ENCODE results near the gene KATNB1.

The KATNB1 gene

GRCh38 chr16:57730771-57731730, 4.5 kb upstream of the KATNB1 start:
- Histone ChIP-seq H3K27me3 (replicated peaks; ENCODE audit: insufficient read depth, low read length) (peaks cover 3% of the 10 kb centered on the region; the same call in 1 of the 2 replicates), H3K4me3 (ENCODE audit: low read length) (no peak overlapping the region), H3K36me3 (replicated peaks; ENCODE audit: insufficient read depth, low read length) (no peaks in the 10 kb centered on the region), H3K9ac (ENCODE audit: low read length) (no peak overlapping the region), H3K9me3 (replicated peaks; ENCODE audit: insufficient read depth, low read length) (no peaks in the 10 kb centered on the region), H4K20me1 (ENCODE audit: insufficient read depth, low read length) (no peaks in the 10 kb centered on the region), H3K9me2 (replicated peaks; ENCODE audit: insufficient read depth, low read length) (no peaks in the 10 kb centered on the region), H3K4me2 (ENCODE audit: low read depth, low read length) (no peak overlapping the region), H2AFZ (ENCODE audit: low read length) (no peak overlapping the region), H3K27ac (ENCODE audit: low read length) (no peak overlapping the region), H3F3A (ENCODE audit: insufficient read depth, low read length) (no peaks in the 10 kb centered on the region), H3K4me1 (ENCODE audit: low read length) (no peaks in the 10 kb centered on the region), H3K79me2 (ENCODE audit: low read length) (peaks cover 8% of the 10 kb centered on the region; the same call in 1 of the 2 replicates)
- DNase-seq: no peak
- TF ChIP-seq EZH2phosphoT487 (IDR thresholded peaks at IDR 0.05; ENCODE audit: low read length): no peak
- no peak for TF ChIP-seq CTCF (IDR thresholded peaks at IDR 0.05; ENCODE audit: low read length)
- TF ChIP-seq EZH2 (optimal IDR thresholded peaks at IDR 0.05; ENCODE audit: low read depth, low read length): no peak

GRCh38 chr16:57732037-57732436, 3.5 kb upstream of the KATNB1 start:
- Histone ChIP-seq H3K79me2 (ENCODE audit: low read length) (peaks cover 8% of the 10 kb centered on the region; the same call in 1 of the 2 replicates), H3K27ac (ENCODE audit: low read length) (no peak overlapping the region), H3F3A (ENCODE audit: insufficient read depth, low read length) (no peaks in the 10 kb centered on the region), H3K9me2 (replicated peaks; ENCODE audit: insufficient read depth, low read length) (no peaks in the 10 kb centered on the region), H3K4me3 (ENCODE audit: low read length) (no peak overlapping the region), H3K27me3 (replicated peaks; ENCODE audit: insufficient read depth, low read length) (no peaks in the 10 kb centered on the region), H4K20me1 (ENCODE audit: insufficient read depth, low read length) (no peaks in the 10 kb centered on the region), H3K9ac (ENCODE audit: low read length) (no peak overlapping the region), H3K4me2 (ENCODE audit: low read depth, low read length) (no peak overlapping the region), H2AFZ (ENCODE audit: low read length) (no peak overlapping the region), H3K36me3 (replicated peaks; ENCODE audit: insufficient read depth, low read length) (no peaks in the 10 kb centered on the region), H3K9me3 (replicated peaks; ENCODE audit: insufficient read depth, low read length) (no peaks in the 10 kb centered on the region), H3K4me1 (ENCODE audit: low read length) (no peaks in the 10 kb centered on the region)
- no peak for DNase-seq
- TF ChIP-seq CTCF (IDR thresholded peaks at IDR 0.05; ENCODE audit: low read length) (no peak), EZH2 (optimal IDR thresholded peaks at IDR 0.05; ENCODE audit: low read depth, low read length) (no peak)

GRCh38 chr16:57732714-57733113, 2.9 kb upstream of the KATNB1 start:
- no peak for DNase-seq
- Histone ChIP-seq H3K9ac (ENCODE audit: low read length) (no peak overlapping the region), H3K4me2 (ENCODE audit: low read depth, low read length) (no peak overlapping the region), H3K27ac (ENCODE audit: low read length) (no peak overlapping the region), H3K36me3 (replicated peaks; ENCODE audit: insufficient read depth, low read length) (no peaks in the 10 kb centered on the region), H3K9me3 (replicated peaks; ENCODE audit: insufficient read depth, low read length) (no peaks in the 10 kb centered on the region), H3K27me3 (replicated peaks; ENCODE audit: insufficient read depth, low read length) (no peaks in the 10 kb centered on the region), H2AFZ (ENCODE audit: low read length) (no peak overlapping the region), H3F3A (ENCODE audit: insufficient read depth, low read length) (no peaks in the 10 kb centered on the region), H3K9me2 (replicated peaks; ENCODE audit: insufficient read depth, low read length) (no peaks in the 10 kb centered on the region), H3K4me1 (ENCODE audit: low read length) (no peaks in the 10 kb centered on the region), H3K4me3 (ENCODE audit: low read length) (no peak overlapping the region), H4K20me1 (ENCODE audit: insufficient read depth, low read length) (no peaks in the 10 kb centered on the region), H3K79me2 (ENCODE audit: low read length) (peaks cover 8% of the 10 kb centered on the region; the same call in 1 of the 2 replicates)
- TF ChIP-seq CTCF (IDR thresholded peaks at IDR 0.05; ENCODE audit: low read length) (no peak), EZH2phosphoT487 (IDR thresholded peaks at IDR 0.05; ENCODE audit: low read length) (no peak), EZH2 (optimal IDR thresholded peaks at IDR 0.05; ENCODE audit: low read depth, low read length) (no peak)

All from MM.1S (cell line).